HG02623 (cell line): ENCODE measurements around the gene AMIGO1.

Experiments
- ATAC-seq: cut with Tn5 transposase; IDR thresholded peaks from one replicate; pipeline ENCODE4 v1.9.1; 2021; ENCODE audit warnings: moderate library complexity; ENCODE audit not compliant: unreplicated experiment

AMIGO1 gene

DNA sequence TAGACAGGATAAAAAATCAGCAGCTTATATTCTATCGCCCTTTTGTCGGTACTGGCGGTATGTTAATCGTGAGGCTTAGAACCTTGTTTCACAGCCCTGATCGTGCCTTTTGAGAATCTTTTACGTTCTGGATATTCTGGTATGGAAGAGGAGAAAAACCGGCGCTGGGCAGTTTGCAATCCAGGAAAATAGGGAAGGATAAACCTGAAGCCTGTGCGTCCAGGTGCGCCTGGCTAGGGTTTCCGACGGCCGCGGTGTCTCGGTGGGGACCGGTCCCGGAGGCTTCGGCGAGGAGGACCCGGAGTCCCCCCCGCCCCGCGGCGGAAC lies 43.4 kb downstream of the AMIGO1 start:
- no peak for ATAC-seq

DNA sequence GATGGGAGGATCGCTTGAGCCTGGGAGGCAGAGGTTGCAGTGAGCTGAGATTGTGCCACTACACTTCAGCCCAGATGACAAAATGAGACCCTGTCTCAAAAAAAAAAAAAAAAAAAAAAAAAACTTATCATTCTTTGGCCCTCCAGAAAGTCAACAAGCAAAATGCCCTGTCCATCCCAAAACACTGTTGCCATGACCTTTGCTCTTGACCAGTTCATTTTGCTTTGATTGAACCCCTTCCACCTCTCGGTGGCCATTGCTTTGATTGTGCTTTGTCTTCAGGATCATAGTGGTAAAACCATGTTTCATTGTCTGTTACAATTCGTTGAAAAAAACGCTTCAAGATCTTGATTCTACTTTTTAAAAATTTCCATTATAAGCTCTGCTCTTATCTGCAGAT lies 51.7 kb downstream of the AMIGO1 start:
- ATAC-seq: no peak

- ATAC-seq: no peak
Observed at GRCh38 chr1:109454497-109455133, 54.9 kb downstream of the AMIGO1 start.
